NCI-H446 (cell line): Measurements from ENCODE around the gene UBA1.

Experiments used
- DNase-seq, 2 experiments: peaks; one replicate each; lab custom pipeline; 2025; lab: John Stamatoyannopoulos, UW

UBA1 gene

DNA sequence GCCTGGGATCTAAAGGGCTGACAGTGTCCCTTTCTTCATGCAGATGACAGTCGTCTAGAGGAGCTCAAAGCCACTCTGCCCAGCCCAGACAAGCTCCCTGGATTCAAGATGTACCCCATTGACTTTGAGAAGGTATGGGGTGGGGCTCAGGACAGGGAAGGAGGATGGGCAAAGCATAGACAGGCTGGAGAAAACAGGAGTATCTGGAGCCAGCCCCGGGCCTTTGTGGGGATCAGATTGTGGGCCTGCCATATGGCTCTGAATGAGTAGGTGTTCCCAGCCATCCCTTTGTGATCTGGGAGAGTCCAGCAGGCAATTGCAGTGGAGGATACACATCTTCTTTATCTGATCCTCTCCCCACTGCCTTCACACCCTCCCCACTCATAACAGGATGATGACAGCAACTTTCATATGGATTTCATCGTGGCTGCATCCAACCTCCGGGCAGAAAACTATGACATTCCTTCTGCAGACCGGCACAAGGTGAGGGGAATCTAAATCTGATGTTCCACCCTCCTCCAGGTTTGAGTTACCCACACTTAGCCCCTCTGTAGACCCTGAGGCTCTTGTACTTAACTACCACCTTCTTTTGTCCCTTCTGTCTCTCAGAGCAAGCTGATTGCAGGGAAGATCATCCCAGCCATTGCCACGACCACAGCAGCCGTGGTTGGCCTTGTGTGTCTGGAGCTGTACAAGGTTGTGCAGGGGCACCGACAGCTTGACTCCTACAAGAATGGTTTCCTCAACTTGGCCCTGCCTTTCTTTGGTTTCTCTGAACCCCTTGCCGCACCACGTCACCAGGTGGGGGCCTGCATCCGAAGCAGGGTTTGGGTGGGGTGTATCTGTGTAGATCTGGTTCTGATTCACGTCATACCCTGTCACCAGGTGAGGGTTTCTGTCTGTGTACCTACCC is 19.0 kb downstream of the UBA1 start:
- no peak for DNase-seq

DNA sequence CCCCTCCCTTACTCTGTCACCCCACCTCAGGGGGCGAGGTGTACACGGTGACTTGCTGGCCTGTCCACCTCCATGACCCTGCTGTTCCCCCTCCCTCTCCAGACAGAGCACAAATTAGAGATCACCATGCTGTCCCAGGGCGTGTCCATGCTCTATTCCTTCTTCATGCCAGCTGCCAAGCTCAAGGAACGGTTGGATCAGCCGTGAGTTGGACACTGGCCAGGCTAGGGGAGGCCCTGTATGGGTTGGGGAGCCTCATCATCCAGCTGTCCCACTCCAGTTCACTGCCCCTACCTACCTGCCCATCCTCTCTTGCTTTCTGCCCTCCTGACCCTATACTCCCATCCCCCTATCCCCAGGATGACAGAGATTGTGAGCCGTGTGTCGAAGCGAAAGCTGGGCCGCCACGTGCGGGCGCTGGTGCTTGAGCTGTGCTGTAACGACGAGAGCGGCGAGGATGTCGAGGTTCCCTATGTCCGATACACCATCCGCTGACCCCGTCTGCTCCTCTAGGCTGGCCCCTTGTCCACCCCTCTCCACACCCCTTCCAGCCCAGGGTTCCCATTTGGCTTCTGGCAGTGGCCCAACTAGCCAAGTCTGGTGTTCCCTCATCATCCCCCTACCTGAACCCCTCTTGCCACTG is 20.9 kb downstream of the UBA1 start:
- no peak for DNase-seq

DNA sequence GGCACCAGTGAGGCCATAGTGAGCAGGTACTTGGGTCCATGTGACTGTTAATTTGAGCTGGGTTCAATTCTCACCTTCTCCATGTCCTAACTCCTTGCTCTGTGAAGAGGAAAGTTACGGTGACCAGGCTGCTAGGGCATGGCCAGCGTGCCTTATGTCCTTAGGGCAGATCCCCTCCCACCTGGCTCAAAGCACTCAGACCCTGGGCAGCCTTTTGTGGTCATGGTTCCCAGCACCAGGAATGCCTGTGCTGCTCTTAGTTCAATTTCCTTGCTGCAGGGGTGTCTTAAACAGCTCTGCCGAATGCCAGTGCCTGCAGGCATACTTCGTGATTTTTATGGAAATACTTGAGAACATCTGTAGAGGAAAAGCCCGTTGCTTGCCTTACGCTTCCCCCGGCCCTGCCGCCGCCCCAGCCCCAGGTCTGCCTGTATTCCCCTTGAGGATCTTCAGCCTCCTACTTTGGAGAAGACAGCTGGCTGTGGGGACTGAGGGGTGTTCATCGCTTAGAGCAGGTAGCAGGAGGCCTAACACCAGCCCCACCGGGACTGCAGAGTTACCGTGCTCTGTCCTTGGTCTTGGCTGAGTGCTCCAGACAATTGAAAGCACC is 21.8 kb downstream of the UBA1 start:
- no peak for DNase-seq

DNA sequence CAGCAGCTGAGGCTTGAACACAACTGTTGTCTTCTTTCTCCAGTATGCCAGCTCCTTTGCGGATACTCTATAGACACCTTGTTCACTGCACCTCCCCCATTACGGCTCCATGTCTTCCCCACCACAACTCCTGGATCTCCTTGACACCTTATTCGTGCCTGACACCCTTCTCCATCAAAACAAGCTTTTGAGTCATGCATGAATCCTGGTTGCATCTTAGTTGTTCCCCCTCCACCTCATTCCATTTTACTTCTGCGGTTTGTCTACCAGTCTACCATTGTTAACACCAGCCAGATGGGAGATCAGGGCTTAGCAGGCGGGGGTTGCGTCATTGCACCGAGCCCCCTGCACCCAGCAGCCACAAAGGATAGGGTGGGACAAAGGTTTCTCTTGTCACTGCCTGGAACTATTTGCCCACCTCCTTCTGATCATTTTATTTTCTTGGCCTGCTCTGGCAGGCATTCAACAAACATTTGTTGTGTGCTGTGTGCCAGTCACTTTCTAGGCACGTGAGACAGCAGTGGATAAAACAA is 22.8 kb downstream of the UBA1 start:
- DNase-seq: no peak

DNA sequence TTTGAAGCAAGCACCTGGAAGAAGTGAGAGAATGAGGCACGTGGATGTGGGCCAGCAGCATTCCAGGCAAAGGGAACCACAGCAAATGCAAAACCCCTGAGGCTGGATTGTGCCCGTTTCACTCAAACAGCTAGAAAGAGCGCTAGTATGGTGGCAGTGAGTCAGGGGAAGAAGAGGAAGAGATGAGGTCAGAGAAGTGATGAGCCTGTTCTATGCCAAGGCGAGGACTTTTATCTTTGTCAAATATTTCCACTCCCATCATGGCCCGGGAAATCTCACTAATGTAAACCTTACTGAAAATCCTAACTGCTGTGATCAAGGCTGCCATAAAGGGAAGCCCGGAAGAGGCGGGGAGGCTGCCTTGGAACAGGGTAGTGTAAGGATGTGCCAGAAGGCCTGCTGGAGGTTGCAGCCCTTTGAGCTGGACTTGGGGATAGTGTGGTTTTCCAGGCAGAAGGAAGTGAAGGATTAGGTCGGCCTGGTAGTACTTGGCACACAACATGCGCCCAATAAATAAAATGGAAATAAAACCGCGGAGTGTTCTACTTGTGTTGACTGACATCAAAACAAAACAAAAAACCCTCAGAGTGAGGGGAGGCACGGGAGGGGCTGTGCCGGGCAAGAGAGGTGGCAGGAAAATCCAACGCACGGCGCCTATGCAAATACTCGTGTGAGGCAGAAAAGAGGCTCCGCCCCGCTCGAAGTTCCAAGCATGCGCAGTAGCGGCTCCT is 23.7 kb downstream of the UBA1 start:
- peak in 1 of 2 experiments; percentile 50 for DNase-seq

DNA sequence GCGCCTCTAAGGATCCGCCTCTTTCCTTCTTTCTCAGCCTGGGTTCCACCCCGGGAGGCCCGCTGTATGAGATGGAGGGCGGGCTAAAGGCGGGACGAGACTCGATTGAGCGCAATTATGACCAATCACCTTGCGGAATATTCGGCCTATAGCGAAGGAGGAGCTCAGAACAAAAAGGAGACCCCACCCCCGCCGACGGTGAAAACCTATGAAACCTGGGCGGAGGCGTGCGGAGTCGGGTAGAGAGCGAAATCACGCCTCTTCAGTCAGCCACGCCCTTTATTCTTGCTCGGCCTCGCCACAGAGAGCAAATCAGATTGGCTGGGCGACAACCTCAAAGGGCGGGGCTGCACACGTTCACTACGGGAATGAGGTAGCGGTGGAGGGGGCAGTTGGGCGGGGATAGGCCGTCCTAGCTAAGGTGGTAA is 24.2 kb downstream of the UBA1 start:
- DNase-seq: peak; percentile 95 to 98

DNA sequence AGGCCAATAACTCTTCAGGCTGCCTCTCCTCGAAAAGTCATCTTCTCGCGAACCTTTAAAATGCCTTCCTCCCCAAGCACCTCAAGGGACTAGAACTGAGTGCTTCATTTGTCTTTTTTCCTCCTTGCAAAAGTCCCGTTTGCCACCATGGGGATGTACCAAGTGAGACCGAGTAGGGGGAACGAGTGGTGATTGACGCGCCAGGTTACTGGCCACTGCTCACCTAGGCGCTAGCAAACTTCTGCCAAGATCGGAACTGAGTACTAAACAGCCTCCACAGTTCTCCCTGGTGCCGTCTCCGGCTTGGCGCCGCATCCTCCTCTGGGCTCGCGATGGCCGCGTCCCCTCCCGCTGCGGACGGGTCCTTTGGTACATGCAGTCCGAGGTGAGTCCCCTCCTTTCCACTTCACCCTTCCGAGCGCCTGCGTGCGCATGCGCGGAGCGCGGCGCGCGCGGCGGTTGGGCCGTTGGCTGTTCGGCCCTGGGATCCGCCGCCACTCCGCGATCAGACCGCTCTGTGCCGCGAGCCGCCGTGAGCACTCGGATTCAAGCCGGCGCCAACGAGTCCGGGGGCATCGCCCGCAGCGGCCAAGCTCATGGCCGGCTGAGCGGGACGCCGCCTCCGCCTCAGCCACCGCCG is 24.8 kb downstream of the UBA1 start, which contains the start of gene CDK16:
Gene CDK16 (plus strand): TSS at position 402 of the 640 bp plus-strand sequence. CDS start 4,877 bp downstream, outside the sequence.
- peak; percentile 25 to 79 for DNase-seq

DNA sequence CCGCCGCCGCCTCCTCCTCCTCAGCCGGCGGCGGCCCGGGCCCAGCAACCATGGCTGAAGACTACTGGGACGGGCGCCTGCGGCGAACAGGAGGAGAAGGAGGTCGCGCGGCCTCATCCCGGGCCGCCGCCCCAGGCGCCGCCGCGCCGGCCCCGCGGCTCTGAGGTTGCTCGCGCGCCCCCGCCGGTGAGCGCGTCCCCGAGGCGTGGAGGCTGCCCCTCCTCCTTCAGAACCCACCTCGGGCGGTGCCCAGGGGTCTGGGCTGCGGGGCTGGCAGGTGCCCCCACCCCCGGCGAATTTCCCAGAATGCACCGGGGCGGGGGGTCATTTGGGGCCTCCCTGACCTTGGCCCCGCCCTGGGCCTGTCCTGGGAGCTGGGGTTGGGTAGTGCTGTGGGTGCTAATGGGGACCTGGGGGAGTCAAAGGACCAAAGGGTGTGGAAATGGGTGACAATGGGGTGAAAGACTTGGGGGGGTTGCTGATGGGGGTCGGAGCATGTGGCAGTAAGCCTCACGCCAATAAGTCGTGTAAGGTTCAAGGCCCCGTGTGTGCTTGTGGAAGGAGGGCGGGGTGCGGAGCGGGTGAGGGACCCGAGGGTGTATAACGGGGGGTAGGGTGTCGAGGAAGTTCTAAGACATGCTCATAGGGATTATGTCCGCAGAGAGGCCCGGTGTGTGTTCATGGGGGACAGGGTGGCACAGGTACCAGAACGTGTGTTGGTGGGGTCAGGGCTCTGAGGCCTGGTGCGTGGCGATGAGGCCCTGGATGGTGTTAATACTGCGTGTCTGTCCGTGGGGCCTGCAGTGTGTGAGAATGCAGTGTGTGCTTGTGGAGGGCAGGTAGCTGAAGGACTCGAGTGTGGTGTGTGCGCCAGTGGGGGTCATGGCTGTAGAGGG is 25.5 kb downstream of the UBA1 start:
- peak in 1 of 2 experiments; percentile 43 for DNase-seq

DNA sequence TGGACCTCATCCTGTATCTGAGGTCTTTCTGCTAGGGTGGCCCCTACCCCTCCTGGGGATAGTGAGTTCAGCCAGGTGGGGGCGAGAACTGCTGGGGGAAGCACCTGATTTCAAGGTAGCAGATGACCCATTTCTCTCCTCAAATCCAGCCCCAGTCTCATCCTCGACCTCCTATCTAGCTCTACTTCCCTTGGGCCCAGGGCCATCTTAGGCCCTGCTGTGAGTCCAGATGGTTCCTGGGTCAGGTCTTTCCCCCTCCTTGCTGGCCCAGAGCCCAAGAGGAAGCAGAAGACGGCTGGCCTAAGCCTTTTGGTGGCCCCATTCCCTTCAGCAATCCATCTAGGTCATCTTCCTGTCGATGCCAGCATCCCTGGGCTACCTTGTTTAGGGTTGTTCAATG is 28.1 kb downstream of the UBA1 start:
- no peak for DNase-seq

DNA sequence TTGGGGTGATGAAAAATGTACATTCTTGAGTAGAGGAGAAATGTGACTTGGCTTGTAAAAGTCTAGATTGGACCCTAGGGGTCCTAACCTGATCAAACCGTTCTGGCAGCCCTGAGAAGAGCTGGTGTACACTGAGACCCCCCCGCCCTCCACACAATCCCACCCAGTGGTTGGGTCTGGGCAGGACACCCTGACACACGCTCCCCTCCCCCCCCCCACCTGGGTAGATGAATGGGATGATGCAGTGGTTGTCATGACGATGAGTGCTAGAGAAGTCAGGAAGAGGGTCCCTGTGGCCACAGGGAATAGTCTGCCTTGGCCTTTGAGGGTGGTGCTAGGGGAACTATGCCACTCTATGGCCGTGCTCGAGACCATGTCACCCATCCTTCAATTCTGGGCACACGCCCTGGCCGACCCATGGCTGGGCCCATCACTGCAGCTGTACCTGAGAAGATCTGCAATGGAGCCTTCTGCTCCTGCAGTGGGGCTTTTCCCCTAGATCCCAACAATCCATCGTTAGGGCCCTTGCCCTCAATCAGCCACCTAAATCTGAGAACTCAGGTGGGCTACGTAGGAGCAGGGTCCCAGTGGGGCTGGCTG is 29.2 kb downstream of the UBA1 start:
- DNase-seq: no peak

DNA sequence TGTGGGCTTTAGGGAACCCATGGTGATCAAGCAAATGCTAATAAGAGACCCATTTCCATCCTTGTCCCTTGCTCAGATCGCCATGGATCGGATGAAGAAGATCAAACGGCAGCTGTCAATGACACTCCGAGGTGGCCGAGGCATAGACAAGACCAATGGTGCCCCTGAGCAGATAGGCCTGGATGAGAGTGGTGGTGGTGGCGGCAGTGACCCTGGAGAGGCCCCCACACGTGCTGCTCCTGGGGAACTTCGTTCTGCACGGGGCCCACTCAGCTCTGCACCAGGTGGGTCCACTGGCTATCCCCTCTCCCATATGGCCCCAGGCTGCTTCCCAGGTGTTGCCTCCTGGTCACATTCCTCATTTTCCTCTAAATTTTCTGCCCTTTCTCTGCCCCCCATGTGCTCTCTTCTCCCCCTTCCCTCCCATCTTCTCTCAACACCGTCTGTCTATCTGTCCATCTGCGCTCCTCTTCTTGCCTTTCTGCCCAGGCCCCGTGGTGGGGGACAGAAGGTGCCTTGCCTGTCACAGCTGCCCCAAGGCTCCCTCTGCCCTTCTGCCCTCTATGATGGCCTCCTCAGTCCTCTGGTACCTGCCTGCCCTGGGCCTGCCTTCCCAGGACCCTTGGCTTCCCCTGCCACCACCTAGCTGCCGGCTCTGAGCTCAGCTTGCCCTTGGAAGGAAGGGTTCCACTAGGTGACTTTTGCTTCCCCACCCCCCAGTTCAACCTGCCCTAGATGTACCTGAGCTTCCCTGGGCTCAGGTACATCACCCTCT is 30.0 kb downstream of the UBA1 start:
- no peak for DNase-seq

DNA sequence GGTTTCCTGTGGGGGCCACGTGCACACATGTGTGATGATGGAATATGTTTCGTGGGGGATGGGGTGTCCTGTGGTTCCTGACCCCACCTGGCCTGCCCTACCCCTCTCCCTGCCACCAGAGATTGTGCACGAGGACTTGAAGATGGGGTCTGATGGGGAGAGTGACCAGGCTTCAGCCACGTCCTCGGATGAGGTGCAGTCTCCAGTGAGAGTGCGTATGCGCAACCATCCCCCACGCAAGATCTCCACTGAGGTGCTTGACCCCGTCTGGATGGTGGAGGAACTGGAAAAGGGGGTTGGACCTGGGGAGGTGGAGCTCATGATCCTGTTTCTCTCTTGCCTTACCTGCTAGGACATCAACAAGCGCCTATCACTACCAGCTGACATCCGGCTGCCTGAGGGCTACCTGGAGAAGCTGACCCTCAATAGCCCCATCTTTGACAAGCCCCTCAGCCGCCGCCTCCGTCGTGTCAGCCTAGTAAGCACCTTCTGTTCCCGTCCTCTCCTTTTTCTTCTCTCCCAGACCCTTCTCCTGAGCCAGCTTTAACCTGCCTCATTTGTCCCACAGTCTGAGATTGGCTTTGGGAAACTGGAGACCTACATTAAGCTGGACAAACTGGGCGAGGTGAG is 30.8 kb downstream of the UBA1 start:
- DNase-seq: no peak

DNA sequence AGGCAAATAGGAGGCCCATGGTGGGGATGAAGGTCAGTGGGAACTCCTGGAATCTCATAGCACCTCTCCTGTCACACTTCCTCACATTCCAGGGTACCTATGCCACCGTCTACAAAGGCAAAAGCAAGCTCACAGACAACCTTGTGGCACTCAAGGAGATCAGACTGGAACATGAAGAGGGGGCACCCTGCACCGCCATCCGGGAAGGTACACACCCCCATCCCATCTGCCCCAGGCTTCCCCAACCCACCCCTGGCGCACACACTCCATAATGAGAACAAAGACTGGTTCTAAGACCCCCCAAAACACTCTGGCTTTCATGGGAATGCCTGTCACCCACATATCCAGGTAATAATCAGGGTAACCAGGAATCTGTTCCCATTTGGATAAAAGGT is 31.3 kb downstream of the UBA1 start:
- DNase-seq: no peak

DNA sequence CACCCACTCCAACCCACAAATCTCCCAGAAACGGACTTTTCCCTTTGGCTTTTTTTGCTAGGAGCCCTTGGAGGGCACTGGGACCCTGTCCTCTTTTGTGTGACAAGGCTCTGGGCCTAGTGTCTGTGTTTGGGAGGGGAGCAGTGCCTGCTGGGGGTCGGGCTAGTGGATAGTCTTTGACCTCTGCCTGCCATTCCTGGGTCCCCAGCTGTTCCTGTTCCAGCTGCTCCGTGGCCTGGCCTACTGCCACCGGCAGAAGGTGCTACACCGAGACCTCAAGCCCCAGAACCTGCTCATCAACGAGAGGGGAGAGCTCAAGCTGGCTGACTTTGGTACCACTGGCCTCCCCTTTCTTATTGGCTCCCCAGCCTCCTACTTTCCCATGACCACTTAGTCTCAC is 32.4 kb downstream of the UBA1 start:
- DNase-seq: no peak

DNA sequence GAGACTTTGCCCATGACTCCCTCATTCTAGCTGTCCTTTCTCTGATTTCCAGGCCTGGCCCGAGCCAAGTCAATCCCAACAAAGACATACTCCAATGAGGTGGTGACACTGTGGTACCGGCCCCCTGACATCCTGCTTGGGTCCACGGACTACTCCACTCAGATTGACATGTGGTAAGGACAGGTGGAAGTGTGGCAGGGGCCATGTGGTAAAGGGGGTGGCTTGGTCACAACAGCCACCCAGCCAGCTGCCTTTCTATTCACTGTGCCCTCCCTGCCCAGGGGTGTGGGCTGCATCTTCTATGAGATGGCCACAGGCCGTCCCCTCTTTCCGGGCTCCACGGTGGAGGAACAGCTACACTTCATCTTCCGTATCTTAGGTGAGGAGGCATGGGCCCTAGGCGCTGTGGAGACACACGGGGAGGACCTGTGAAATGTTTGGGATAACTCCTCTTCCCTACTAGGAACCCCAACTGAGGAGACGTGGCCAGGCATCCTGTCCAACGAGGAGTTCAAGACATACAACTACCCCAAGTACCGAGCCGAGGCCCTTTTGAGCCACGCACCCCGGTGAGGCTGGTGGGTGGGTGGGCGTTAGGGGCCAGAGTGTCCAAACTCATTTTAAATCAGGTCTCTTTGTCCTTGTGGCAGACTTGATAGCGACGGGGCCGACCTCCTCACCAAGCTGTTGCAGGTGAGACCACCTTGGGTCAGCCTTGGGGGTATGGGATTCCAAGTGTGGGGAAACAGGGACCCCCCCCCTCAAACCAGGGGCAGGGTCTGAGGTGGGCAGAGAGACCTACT is 33.1 kb downstream of the UBA1 start:
- no peak for DNase-seq

DNA sequence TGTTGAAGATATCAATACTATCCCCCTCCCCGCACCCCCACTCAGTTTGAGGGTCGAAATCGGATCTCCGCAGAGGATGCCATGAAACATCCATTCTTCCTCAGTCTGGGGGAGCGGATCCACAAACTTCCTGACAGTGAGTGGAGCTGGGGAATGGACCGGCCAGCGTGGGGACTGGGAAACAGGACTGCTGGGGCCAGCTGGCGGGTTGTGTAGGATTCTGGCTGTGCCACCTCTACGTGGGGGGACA is 33.6 kb downstream of the UBA1 start:
- DNase-seq: no peak

DNA sequence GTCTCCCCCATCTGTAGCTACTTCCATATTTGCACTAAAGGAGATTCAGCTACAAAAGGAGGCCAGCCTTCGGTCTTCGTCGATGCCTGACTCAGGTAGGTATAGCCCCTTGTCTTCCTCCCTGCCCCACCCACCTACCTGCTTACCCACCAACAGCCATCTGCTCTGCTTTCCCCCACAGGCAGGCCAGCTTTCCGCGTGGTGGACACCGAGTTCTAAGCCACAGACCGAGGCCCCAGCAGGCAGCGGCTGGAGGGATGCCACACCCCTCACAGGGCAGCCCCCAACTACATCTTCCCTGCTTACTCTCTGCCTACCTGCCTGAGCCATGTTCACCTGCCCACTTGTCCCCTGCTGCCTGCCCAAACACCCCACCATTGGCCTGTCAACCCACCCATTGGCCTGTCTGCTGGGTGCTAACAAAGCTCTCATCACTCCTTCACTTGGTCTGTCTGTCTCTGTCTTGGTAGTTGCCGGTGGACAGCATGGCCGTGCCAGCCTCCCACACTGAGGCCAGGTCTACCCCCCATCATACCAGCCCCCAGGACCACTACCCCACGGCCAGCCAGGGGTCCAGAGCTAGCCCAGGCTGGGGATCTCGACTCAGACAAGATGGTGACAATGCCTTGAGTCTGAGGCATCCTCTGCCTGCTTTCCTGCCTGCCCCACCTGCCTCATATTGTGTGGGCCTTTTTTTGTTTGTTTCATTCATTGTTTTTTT is 35.1 kb downstream of the UBA1 start:
- no peak for DNase-seq
